SK-N-SH treated with all-trans-retinoic acid at 6 μM for 48 hours (cell line): ENCODE measurements around the gene NRL.
A peak's percentile ranks its signal among the peaks of the same experiment; 100 is the strongest.

Experiments used
- ATAC-seq: fragments of 200-7000 bp; cut with Tn5 transposase; 3 replicates; pipeline ENCODE4 v1.9.1; 2020; ENCODE audit warnings: mild to moderate bottlenecking, moderate library complexity
- ARNTL ChIP-seq: fragments of 450-650 bp; formaldehyde crosslinking; IDR thresholded peaks from 2 replicates; pipeline ENCODE4 v1.5.0; 2020; ENCODE audit warnings: low read depth, mild to moderate bottlenecking, moderate library complexity, borderline replicate concordance
- BACH2 ChIP-seq: fragments of 250-450 bp; sonication (Bioruptor Pico); IDR thresholded peaks from 2 replicates; pipeline ENCODE4 v1.9.0; 2021; ENCODE audit warnings: mild to moderate bottlenecking, borderline replicate concordance
- CSDC2 ChIP-seq: fragments of 250-450 bp; sonication (Bioruptor Pico); IDR thresholded peaks from 2 replicates; pipeline ENCODE4 v1.5.0; 2020; ENCODE audit warnings: mild to moderate bottlenecking, moderate library complexity
- CSRNP3 ChIP-seq: fragments of 250-450 bp; sonication (Bioruptor Pico); IDR thresholded peaks from 2 replicates; pipeline ENCODE4 v1.5.1; 2021; ENCODE audit warnings: mild to moderate bottlenecking, moderate library complexity
- ESRRG ChIP-seq: fragments of 250-450 bp; sonication (Bioruptor Pico); IDR thresholded peaks from 2 replicates; pipeline ENCODE4 v1.6.1; 2021; ENCODE audit warnings: mild to moderate bottlenecking
- GLIS3 ChIP-seq: fragments of 250-450 bp; sonication (Bioruptor Pico); IDR thresholded peaks from 2 replicates; pipeline ENCODE4 v1.5.0; 2020; ENCODE audit warnings: mild to moderate bottlenecking, moderate library complexity
- ISL1 ChIP-seq: fragments of 250-450 bp; sonication (Bioruptor Pico); IDR thresholded peaks from 2 replicates; pipeline ENCODE4 v2.1.2; 2022; ENCODE audit warnings: mild to moderate bottlenecking, moderate library complexity
- OSR1 ChIP-seq: fragments of 250-450 bp; sonication (Bioruptor Pico); IDR thresholded peaks from 2 replicates; pipeline ENCODE4 v1.8.0; 2022; ENCODE audit warnings: moderate library complexity, mild to moderate bottlenecking, inconsistent platforms
- PATZ1 ChIP-seq: fragments of 250-450 bp; sonication (Bioruptor Pico); IDR thresholded peaks from 2 replicates; pipeline ENCODE4 v1.8.0; 2020; ENCODE audit warnings: mild to moderate bottlenecking, moderate library complexity, borderline replicate concordance
- PPARA ChIP-seq: fragments of 250-450 bp; sonication (Bioruptor Pico); IDR thresholded peaks from 2 replicates; pipeline ENCODE4 v1.5.0; 2020; ENCODE audit warnings: mild to moderate bottlenecking, borderline replicate concordance
- RARB ChIP-seq: fragments of 250-450 bp; sonication (Bioruptor Pico); IDR thresholded peaks from 2 replicates; pipeline ENCODE4 v1.8.0; 2021; ENCODE audit warnings: mild to moderate bottlenecking, moderate library complexity
- SNAI2 ChIP-seq: fragments of 250-450 bp; sonication (Bioruptor Pico); IDR thresholded peaks from 2 replicates; pipeline ENCODE4 v1.5.0; 2020; ENCODE audit warnings: mild to moderate bottlenecking, moderate library complexity
- TOX ChIP-seq: fragments of 250-450 bp; sonication (Bioruptor Pico); IDR thresholded peaks from 2 replicates; pipeline ENCODE4 v1.8.0; 2021; ENCODE audit warnings: mild to moderate bottlenecking, moderate library complexity, borderline replicate concordance
- ZC3H10 ChIP-seq: fragments of 250-450 bp; sonication (Bioruptor Pico); IDR thresholded peaks from 2 replicates; pipeline ENCODE4 v1.5.1; 2021; ENCODE audit warnings: mild to moderate bottlenecking, moderate library complexity
- ZFP3 ChIP-seq: fragments of 250-450 bp; sonication (Bioruptor Pico); IDR thresholded peaks from 2 replicates; pipeline ENCODE4 v1.5.0; 2020; ENCODE audit warnings: mild to moderate bottlenecking, moderate library complexity
- ZFP30 ChIP-seq: fragments of 450-650 bp; formaldehyde crosslinking; IDR thresholded peaks from 2 replicates; pipeline ENCODE4 v1.5.0; 2022; ENCODE audit warnings: mild to moderate bottlenecking, moderate library complexity
- ZNF565 ChIP-seq: fragments of 450-650 bp; formaldehyde crosslinking; conservative IDR thresholded peaks from 2 replicates; pipeline ENCODE4 v1.5.0; 2020; ENCODE audit warnings: low read depth, mild to moderate bottlenecking, moderate library complexity
- ZNF70 ChIP-seq: fragments of 450-650 bp; formaldehyde crosslinking; IDR thresholded peaks from 2 replicates; pipeline ENCODE4 v1.5.0; 2020; ENCODE audit warnings: mild to moderate bottlenecking, moderate library complexity
- ZNF8 ChIP-seq: fragments of 450-650 bp; formaldehyde crosslinking; IDR thresholded peaks from 2 replicates; pipeline ENCODE4 v1.5.0; 2020; ENCODE audit warnings: mild to moderate bottlenecking, moderate library complexity
- TF ChIP-seq, protein P1 (sequence below): fragments of 250-450 bp; sonication (Bioruptor Pico); IDR thresholded peaks from 2 replicates; pipeline ENCODE4 v1.5.1; 2020; ENCODE audit warnings: low read depth, mild to moderate bottlenecking, moderate library complexity
- TF ChIP-seq, protein P2 (sequence below): fragments of 250-450 bp; sonication (Bioruptor Pico); IDR thresholded peaks from 2 replicates; pipeline ENCODE4 v1.8.0; 2021; ENCODE audit warnings: low read depth, mild to moderate bottlenecking, moderate library complexity, borderline replicate concordance
- TF ChIP-seq, protein P3 (sequence below): fragments of 250-450 bp; sonication (Bioruptor Pico); IDR thresholded peaks from 2 replicates; pipeline ENCODE4 v1.5.0; 2020; ENCODE audit warnings: mild to moderate bottlenecking, moderate library complexity

The NRL gene

DNA sequence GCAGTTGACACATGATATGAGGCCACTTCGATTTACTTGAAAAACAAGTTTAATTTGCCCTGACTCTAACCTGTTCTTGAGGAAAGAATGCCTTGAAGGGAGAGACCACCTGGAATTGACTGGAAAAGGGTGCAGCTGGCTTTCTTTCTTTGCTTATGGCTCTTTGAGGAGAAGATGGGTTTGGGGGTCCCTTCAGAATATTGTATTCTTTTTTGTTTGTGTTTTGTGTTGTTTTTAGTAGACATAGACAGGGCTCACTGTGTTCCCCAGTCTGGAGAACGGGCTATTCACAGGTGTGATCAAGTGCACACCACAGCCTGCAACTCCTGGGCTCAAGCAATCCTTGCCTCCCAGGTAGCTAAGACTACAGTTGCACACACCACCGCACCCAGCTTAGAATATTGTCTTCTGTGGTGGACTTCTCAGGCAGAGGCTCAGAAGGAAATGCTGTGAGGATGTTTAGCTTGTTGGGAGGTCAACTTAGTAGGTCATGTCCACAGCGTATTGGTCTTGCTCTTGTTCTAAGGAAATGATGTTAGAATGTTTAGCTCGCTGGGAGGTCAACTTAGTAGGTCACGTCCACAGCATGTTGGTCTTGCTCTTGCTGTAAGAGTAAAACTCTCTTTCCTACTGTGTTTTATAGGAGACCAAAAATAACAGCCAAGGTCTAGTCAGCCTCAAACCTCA, 1.5 kb upstream of the NRL start:
- ATAC-seq, result no peak
- no peak for TF ChIP-seq BACH2 (CRISPR knock-in tag)
- no peak for TF ChIP-seq ESRRG (CRISPR knock-in tag)
- no peak for TF ChIP-seq GLIS3 (CRISPR knock-in tag)
- no peak for TF ChIP-seq ISL1
- TF ChIP-seq ZFP3, result no peak
- TF ChIP-seq ZNF565 (CRISPR knock-in tag), result no peak
- no peak for TF ChIP-seq RARB (CRISPR knock-in tag)

GRCh38 chr14:24115422-24116127, 826 bp upstream of the NRL start:
- TF ChIP-seq RARB (CRISPR knock-in tag) (no peak), CSDC2 (CRISPR knock-in tag) (no peak), ZNF8 (CRISPR knock-in tag) (no peak), PPARA (CRISPR knock-in tag) (no peak), ZFP30 (CRISPR knock-in tag) (no peak), ZNF565 (CRISPR knock-in tag) (no peak), ZC3H10 (CRISPR knock-in tag) (no peak), SNAI2 (CRISPR knock-in tag) (no peak), ARNTL (no peak), BACH2 (CRISPR knock-in tag) (no peak), ESRRG (CRISPR knock-in tag) (no peak), ZFP3 (no peak), OSR1 (CRISPR knock-in tag) (no peak), TOX (no peak), ISL1 (no peak), CSRNP3 (CRISPR knock-in tag) (no peak), PATZ1 (no peak), ZNF70 (CRISPR knock-in tag) (no peak)
- TF ChIP-seq, protein P1, sequence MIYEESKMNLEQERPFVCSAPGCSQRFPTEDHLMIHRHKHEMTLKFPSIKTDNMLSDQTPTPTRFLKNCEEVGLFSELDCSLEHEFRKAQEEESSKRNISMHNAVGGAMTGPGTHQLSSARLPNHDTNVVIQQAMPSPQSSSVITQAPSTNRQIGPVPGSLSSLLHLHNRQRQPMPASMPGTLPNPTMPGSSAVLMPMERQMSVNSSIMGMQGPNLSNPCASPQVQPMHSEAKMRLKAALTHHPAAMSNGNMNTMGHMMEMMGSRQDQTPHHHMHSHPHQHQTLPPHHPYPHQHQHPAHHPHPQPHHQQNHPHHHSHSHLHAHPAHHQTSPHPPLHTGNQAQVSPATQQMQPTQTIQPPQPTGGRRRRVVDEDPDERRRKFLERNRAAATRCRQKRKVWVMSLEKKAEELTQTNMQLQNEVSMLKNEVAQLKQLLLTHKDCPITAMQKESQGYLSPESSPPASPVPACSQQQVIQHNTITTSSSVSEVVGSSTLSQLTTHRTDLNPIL (CRISPR knock-in tag), result no peak
- TF ChIP-seq, protein P2, sequence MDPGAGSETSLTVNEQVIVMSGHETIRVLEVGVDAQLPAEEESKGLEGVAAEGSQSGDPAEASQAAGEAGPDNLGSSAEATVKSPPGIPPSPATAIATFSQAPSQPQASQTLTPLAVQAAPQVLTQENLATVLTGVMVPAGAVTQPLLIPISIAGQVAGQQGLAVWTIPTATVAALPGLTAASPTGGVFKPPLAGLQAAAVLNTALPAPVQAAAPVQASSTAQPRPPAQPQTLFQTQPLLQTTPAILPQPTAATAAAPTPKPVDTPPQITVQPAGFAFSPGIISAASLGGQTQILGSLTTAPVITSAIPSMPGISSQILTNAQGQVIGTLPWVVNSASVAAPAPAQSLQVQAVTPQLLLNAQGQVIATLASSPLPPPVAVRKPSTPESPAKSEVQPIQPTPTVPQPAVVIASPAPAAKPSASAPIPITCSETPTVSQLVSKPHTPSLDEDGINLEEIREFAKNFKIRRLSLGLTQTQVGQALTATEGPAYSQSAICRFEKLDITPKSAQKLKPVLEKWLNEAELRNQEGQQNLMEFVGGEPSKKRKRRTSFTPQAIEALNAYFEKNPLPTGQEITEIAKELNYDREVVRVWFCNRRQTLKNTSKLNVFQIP (CRISPR knock-in tag), result no peak
- no peak for ATAC-seq

- peak; percentile 66 for ATAC-seq
- TF ChIP-seq ZFP3, result 0 out of 2 replicates have a peak, but pooled peaks have one; percentile 55
- TF ChIP-seq ZNF70 (CRISPR knock-in tag), result peak; percentile 76
- TF ChIP-seq PATZ1, result peak; percentile 13; the same call in 1 of the 2 replicates
- TF ChIP-seq, protein P3, sequence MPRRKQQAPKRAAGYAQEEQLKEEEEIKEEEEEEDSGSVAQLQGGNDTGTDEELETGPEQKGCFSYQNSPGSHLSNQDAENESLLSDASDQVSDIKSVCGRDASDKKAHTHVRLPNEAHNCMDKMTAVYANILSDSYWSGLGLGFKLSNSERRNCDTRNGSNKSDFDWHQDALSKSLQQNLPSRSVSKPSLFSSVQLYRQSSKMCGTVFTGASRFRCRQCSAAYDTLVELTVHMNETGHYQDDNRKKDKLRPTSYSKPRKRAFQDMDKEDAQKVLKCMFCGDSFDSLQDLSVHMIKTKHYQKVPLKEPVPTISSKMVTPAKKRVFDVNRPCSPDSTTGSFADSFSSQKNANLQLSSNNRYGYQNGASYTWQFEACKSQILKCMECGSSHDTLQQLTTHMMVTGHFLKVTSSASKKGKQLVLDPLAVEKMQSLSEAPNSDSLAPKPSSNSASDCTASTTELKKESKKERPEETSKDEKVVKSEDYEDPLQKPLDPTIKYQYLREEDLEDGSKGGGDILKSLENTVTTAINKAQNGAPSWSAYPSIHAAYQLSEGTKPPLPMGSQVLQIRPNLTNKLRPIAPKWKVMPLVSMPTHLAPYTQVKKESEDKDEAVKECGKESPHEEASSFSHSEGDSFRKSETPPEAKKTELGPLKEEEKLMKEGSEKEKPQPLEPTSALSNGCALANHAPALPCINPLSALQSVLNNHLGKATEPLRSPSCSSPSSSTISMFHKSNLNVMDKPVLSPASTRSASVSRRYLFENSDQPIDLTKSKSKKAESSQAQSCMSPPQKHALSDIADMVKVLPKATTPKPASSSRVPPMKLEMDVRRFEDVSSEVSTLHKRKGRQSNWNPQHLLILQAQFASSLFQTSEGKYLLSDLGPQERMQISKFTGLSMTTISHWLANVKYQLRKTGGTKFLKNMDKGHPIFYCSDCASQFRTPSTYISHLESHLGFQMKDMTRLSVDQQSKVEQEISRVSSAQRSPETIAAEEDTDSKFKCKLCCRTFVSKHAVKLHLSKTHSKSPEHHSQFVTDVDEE, result no peak
Observed at GRCh38 chr14:24113801-24114531, 783 bp downstream of the NRL start.
